Stimulated activated naive CD8-positive, alpha-beta T cell treated with anti-CD3 and anti-CD28 coated beads, Interleukin-15, Interleukin-2, amounts not matched to agents 100 U/mL and 50 U/mL, for 24 hours (primary cell): ENCODE results near the gene ANKFY1.
"Not testable (repeated sequence)": the region's sequence is repeated elsewhere in the genome, so short reads cannot be mapped to it uniquely, and the experiment has no call there.

ENCODE experiments used
- ATAC-seq: fragments of 150-1000 bp; cut with Tn5 transposase; one replicate; pipeline ENCODE4 v1.10.0; 2021
- DNase-seq: peaks from one replicate; pipeline ENCODE4 v3.0.0; 2021

Gene ANKFY1

DNA sequence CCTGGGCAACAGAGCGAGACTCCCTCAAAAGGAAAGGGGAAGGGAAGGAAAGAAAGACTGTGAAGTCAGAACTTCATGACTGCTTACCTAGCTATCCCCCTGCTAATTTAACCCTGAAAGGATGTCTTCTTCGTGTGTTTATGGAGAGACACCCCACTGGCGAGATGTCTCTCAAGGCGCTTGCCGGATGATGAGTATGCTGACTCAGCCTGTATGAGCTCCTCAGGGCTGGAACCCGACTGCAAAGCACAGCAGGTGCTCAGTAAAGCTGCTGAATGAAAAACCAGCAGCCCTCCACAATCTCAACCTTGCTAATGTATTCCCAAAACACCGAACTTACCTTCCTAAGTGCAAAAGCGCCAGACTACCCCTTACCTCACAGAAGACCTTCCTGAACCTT lies 2.3 kb downstream of the ANKFY1 start:
- DNase-seq: no peak
- ATAC-seq: no peak

DNA sequence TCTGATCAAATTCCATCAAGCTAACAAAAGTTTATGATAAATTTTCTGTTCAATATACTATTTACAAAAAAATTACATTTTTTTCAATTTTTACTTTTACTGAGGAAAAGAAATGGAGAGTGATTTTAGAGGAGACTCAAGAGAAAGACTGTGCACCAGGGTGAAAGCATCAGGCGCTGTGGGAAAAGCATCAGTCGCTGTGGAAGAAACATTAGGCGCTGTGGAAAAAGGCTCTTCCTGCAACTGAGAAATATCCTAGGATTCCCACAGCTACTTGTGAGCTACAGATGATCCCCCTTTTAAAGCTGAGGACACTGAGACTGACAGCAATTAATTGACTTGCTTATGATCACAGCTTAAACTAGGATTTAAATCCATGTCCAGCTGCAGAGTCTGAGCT lies 4.9 kb downstream of the ANKFY1 start:
- DNase-seq (no peak), ATAC-seq (no peak)

DNA sequence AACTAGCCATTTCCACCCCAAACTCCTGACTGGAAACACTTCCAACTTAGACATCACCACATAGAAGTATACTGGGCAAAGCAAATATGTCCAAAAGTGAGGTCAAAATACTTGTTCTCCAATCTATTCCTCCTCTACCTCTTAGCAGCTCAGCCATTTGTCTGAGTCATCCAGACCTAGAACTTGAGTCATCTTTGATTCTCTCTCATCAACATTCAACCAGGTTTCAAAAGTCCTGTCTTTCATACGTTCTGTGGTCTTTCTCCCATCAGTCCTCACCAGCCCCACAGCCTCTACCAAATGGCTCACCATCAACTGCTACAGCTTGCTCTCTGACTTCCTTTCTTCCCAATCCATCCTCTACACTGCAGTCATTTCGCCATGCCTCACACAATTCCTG lies 6.8 kb downstream of the ANKFY1 start:
- ATAC-seq: peak; percentile 82
- DNase-seq: no peak

DNA sequence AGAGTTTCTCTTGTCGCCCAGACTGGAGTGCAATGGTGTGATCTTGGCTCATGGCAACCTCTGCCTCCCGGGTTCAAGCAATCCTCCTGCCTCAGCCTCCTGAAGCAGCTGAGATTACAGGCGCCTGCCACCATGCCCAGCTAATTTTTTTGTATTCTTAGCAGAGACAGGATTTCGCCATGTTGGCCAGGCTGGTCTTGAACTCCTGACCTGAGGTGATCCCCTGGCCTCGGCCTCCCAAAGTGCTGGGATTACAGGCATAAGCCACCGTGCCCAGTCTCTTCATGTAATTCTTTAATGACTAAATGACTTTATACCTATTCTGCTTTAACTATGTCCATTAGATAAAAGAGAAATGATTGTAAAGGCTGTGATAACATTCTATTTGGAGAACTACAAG lies 8.5 kb downstream of the ANKFY1 start:
- ATAC-seq, DNase-seq: not testable (repeated sequence)

DNA sequence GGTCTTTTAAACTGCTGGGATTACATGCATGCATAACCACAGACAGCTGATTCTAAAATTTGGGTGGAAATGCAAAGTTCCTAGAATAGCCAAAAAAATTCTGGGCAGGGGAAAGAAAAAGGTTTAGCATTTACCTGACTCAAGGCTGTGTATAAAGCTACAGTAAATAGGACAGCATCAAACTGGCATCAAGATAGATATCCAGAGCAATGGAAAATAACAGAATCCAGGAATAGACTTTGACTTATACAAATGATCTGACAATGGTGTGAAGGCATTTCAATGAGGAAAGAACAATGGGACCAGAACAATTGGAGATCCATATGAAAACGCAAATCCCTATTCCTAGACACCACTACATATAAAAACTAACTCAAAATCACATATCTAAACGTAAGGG lies 12.9 kb downstream of the ANKFY1 start:
- DNase-seq: no peak
- ATAC-seq: no peak

DNA sequence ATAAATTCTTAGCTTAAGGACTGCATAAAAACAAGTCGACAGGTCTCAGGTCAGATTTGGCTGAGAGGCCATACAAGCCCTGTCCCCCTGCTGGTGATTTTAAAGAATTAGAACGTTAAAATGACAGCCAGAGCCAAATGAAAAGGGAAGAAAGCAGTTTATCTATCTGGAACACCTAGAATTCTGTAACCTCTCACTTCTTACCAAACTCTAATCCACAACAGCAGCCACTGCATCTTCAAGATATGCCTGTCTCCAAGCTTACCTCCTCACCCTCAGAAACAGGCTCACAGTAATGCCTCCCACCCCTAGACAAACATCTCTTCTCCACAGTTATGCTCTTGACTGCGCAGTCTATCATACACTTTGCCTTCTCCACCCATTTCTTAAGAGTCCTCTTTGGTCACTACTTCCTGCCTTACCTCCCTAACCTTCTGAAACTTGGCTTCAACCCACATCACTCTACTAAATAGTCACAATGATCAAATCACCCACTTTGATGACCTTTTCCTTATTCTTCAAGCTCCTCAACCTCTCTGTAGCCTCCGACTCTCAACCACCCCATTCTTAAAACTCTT lies 14.2 kb downstream of the ANKFY1 start:
- ATAC-seq (no peak), DNase-seq (no peak)

DNA sequence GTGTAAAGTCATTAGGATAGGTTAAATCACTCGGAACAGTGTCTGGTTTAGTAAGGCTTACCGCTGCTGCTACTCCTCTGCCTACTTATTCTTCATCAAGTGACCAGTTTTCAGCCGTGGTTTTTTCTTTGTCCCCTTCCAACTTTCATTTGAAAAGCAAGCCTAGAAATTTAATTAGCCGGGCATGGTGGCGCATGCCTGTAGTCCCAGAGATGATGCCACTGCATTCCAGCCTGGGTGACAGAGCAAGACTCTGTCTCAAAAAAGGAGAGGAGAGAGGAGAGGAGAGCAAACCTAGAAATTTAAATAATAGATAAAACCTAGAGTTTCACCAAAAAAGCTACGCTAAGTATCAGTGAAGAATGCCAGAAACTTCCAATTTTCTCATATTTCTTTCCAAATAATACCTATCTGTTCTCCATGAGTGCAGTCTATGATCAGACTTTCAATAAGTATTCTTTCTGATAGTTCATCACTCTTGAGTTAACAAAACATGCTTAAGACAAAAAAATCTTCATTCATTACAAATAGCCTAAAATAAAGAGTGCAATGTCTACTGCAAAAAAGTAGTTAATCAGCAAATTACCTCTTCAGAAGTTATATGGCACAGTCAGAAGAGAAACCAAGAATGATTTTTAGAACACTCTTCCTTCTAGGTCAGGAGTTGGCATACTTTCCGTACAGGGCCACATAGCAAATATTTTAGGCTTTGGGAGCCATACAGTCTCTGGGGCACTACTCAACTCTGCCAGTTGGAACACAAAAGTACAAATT lies 15.1 kb downstream of the ANKFY1 start:
- DNase-seq: no peak
- ATAC-seq: no peak

DNA sequence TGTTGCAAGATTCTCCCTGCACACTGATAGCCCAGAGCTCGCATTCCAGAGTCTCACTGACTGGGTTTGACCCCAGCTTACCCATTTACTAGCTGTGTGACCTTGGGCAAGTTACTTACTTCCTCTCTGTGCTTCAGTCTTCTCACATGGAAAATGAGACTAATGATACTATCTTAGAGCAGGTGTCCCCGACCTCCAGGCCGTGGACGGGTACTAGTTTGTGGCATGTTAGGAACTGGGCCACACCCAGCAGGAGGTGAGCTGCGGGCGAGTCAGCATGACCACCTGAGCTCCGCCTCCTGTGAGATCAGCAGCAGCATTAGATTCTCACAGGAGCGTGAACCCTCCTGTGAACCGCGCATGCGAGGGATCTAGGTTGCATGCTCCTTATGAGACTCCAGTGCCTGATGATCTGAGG lies 15.8 kb downstream of the ANKFY1 start:
- DNase-seq: no peak
- ATAC-seq: no peak

DNA sequence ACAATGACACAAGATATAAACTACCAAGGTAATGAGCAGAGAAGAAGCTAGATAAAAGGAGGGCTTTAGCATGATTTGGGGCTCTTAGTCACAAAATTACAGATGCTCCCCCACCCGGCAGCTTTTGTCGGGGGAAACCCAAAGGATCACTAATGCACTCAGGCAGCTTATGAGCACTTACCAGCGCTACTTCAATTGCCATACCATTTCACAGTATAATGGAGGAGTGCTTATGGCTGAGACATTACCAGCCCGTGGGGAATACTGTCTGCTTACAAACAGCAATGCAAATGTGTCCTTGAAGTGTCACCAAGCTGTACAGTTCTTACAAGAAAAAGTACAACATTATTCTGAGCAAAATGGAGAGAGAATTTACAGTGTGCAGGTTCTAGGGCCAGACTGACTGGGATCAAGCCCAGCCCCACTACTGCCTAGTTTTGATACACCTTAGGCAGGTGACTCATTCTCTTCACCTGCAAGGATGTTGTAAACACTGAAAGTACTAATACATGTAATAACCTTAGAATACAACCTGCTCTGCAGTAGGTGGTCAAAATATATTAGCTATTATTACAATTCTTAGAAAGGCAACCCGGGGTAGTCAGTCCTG lies 16.3 kb downstream of the ANKFY1 start:
- ATAC-seq: no peak
- no peak for DNase-seq

DNA sequence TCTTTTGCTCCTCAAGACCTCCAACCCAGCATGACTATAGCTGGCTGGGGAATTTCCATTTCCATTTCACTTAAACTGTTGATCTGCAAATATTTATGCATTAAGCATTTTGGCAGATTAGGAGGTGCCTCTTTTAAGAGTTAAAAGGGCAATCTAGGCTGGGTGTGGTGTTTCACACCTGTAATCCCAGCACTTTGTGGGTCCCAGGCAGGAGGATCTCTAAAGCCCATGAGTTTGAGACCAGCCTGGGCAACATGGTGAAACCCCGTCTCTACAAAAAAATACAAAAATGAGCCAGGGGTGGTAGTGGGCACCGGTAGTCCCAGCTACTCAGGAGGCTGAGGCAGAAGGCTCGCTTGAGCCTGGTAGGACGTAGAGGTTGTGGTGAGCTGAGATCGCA lies 17.1 kb downstream of the ANKFY1 start:
- ATAC-seq (no peak), DNase-seq (no peak)

DNA sequence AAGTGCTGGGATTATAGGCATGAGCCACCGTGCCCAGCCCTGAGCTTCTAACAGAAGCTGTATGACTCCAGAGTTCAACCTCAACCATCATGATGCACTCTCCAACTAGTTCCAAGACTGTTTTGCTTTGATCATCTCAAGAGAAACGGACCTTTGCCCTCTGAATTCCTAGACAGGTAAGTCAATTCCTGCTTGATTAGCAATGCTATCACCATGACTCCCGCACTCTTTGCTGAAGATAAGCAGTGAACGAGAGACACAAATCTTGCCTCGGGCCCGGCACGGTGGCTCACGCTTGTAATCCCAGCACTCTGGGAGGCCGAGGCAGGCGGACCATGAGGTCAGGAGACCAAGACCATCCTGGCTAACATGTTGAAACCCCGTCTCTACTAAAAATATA lies 22.2 kb downstream of the ANKFY1 start:
- ATAC-seq: no peak
- DNase-seq: no peak

DNA sequence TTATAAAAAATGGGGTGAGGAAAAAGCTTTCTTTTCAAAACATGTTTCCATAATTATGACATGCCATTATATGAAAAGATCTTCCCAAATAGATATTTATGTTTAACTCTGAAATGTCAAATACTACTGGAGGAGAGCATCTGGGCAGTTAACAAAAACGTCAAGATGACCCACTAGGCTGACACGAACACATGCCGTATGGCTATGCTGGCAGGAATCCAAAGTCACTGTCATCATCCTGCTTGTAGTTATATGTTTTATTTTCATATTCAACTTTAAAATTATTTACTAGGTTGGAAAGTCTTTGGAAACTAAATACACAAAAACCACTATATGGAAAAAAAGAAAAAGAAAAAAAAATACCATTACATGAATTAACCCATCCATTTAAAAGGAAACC lies 27.3 kb downstream of the ANKFY1 start:
- DNase-seq (no peak), ATAC-seq (no peak)

DNA sequence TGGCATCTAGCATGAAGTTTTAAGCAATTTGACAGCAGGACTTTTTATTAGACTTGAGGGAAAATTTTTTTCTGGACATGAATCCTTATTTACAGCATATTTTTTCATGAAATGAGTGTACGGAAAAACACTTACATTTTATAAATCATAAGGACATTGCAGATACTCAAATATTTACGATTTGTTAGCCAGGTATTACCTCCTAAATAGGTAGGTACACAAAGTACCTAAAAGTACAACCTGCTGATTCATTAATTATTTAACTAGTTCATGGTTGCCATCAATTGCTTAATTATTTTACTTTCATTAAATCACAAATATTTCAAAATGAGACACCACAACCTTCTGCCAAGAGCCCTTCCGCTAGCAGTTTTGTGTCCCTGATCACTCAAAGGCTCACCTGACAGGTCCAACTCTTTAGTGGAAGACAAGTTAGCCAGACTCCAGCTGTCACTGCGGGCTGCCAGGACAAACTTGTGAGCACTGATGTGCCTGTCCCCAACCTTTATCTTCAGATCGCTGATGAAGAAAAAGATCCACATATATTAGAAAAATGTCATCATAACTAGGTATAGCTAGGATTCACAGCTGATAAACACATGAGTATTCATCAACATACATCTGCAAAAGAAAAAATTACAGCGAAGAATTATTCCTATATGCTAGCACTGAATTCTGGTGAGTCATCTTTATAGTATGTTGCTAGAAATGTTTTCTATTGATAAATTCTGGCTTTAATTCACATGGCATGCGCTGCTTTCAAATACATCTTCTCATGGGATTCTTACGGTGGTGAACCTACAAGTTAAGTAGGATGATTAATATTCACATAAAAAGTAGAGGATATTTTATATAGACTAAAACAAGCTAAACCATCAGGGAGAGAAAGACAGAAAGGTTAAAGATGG lies 28.2 kb downstream of the ANKFY1 start:
- no peak for ATAC-seq
- DNase-seq: no peak

DNA sequence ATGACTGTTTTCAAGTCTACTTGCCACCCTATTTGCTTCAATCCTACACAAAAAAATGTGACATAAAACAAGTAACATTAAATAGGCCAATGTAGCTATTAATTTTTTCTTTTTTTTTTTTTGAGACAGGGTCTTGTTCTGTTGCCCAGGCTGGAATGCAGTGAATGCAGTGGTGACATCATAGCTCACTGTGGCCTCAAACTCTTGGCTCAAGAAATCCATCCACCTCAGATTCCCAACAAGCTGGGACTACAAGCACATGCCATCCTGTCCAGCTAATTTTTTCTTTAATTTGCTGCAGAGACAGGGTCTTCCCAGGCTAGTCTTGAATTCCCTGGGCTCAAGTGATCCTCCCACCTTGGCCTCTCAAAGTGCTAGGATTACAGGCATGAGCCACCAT lies 29.4 kb downstream of the ANKFY1 start:
- no peak for DNase-seq

DNA sequence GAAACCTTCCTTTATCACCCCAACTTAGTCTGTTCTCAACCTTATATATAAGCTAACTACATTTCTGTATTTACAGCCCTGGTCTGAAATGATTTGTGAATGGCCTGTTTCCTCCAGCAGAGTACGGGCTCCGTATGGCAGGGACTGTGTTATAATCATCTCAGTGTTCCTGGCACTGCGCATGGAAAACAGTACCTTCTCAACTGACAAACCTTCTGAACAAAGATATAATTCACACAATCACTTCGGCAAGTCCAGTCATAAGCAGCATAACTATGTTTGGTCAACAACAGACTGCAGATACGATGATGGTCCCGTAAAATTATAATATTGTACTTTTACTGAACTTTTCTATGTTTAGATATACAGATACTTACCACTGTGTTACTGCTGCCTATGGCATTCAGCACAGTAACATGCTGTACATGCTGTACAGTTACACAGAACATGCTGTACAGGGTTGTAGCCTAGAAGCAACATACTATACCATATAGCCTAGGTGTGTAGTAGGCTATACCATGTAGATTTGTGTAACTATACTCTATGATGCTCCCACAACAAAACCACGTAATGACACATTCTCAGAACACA lies 30.0 kb downstream of the ANKFY1 start:
- DNase-seq (no peak), ATAC-seq (no peak)

More for the DNA sequence above, 29.4 kb downstream of the ANKFY1 start:
- ATAC-seq: no peak

DNA sequence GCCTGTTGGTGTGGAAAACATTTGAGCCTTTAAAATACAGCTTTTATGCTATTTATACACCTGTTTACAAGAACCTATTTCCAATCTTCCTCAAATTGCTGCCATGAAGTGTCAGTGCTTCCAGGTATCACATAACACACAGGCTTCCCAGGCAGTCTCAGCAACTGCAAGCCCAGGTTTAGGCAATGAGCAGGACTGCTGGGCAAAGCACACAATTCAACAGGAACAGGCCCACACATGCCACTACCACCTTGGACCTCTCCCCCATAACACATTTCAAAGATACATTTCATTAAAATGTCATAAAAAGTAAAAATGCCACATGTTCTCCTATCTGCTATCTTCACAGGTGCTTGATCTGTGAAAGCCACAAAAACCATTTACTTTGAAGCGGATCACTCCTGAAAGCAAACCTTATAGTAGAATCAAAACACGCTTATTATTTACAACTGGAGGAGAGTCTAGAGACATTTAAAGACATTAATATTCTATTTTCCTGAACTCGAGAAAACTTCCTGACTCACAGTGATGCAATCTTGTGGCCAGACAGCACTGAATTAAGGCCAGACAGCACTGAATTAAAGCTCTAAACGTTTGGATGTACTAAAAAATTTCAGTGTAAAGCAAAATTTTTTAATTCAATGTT lies 31.5 kb downstream of the ANKFY1 start:
- DNase-seq (no peak), ATAC-seq (no peak)

DNA sequence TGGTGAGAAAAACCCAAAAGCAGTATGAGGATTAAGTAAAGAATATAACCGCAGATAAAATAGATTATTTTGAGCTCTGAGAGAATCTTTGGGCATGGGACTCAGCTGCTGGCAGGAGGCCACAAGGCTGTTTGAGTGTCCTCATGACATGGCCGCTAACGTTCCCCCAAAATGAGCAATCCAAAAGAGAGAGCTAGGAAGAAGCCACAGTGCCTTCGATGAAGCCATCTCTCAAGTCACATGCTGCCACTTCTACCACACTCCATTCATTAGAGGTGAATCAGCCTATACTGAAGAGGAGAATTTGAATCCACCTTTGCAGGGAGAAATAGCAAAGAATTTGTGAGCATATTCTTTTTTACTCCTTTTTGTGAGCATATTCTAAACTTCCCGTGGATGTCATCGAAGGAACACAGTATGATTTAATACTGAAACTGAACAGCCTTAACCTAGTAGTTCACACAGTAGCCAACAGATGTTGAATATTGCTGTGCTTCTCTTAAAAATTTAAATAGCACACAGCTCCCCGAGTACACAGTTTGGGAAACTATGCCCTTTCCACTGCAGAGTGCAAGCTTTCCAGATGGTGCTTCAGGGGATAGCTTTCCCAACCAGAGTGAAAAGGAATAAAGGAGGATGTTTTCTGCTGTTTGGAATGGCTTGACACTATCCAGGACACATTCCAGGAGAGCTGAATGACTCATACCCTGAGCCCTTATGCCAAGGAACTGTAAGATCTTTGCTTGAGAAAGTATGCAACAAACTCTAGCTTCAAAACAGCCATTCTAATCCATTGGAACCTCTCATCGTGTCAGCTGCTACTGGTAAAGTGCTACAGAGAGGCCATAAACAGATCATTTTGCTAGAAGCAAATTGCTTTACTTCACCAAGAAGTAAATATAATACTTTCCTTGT lies 33.9 kb downstream of the ANKFY1 start:
- ATAC-seq (no peak), DNase-seq (no peak)

DNA sequence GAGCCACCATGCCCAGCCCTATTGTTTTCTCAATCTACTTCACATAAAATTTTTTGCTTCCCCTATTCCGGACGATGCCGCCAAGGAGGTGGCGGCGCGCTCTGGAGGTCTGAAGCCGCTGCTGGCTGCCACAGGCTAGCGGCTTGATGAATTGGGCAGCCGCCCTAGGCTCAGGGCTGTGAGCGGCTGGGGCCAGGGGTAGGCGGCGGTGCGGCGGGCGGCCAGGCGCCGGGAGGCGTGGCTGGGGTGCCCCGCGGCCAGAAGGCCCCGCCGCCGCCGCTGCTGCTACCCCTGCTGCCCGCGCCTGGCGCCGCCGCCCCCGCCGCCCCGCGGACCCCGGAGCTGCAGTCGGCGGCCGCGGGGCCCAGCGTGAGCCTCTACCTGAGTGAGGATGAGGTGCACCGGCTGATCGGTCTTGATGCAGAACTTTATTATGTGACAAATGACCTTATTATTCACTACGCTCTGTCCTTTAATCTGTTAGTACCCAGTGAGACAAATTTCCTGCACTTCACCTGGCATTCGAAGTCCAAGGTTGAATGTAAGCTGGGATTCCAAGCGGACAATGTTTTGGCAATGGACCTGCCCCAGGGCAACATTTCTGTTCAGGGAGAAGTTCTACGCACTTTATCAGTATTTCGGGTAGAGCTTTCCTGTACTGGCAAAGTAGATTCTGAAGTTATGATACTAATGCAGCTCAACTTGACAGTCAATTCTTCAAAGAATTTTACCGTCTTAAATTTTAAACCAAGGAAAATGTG lies 41.7 kb downstream of the ANKFY1 start:
- ATAC-seq: no peak
- no peak for DNase-seq

DNA sequence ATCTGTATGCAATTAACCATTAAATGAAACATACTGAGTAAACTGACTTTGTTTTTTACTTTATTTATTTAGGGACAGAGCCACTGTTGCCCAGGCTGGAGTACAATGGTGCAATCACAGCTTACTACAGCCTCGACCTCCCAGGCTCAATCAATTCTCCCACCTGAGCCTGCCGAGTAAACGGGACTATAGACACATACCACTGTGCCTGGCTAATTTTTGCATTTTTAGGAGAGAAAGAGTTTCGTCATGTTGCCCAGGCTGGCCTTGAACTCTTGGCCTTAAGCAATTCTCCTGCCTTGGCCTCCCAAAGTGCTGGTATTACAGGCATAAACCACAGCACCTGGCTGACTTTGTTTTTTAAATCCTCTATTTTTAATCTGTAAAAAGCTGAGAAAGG lies 42.6 kb downstream of the ANKFY1 start:
- ATAC-seq (no peak), DNase-seq (no peak)

DNA sequence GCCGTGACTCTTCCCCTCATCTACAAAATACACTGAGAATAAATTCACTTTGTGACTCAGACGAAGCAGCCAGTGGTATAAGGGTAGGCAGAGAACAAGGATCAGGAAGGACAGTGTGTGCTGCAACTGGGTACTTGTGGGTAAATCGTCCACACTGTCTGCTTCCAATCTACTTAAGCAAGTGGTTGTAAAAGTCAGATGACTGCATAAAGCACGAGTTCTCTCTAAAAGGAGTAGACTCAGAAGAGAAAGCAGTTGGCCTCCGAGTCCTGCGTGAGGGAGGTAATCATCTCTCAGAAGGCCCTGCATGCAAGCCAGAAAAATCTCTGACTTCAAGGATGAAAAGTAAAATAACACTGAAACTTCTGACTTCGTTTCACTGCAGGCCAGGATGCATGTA lies 43.1 kb downstream of the ANKFY1 start:
- DNase-seq (no peak), ATAC-seq (no peak)
